ENCODE data around the gene FAM151A. TPM values are rescaled to one million over a fixed set of nuclear protein-coding genes. Genes with fewer than 3 reads are reported as not detected.

Gene FAM151A
- total RNA-seq, 4 donors from 2014 or later = 0.34 to 0.82 TPM; not detected in 2

DNA sequence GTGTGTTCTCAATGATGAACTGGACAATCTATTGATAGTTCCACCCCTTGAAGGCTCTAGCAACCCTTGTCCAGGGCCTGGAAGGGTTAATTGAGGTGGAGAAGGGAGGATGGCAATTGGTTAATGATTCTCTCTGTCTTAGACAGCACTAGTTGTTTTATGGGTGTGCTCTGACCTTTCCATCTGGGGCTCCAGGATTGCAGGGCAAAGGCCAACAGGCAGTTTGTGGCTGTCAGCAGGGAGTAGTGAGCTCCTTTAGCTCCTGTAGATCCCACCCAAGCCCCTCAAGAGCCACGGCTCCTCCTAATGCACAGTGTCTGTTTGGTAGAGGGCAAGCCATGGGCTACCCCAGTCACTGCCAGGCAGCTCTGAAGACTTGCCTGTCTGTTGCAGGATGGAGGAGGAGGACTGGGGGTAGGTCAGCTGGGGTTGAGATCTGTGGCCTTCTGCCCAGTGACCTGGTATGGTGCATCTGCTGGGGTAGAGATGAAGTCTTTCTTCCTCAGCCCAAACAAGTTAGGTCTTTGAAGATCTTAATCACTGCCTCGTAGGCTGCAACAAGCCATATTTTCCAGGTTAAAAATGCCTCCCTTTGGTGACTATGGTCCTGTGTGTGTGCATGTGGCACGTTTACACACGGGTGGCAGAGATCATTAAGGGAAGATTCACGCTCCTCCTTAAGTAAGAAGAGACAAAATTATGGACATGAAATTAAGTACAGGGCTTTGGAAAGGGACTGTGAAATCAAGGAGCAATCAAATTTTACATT lies 26.0 kb upstream of the FAM151A start:
- TF ChIP-seq, protein P1, sequence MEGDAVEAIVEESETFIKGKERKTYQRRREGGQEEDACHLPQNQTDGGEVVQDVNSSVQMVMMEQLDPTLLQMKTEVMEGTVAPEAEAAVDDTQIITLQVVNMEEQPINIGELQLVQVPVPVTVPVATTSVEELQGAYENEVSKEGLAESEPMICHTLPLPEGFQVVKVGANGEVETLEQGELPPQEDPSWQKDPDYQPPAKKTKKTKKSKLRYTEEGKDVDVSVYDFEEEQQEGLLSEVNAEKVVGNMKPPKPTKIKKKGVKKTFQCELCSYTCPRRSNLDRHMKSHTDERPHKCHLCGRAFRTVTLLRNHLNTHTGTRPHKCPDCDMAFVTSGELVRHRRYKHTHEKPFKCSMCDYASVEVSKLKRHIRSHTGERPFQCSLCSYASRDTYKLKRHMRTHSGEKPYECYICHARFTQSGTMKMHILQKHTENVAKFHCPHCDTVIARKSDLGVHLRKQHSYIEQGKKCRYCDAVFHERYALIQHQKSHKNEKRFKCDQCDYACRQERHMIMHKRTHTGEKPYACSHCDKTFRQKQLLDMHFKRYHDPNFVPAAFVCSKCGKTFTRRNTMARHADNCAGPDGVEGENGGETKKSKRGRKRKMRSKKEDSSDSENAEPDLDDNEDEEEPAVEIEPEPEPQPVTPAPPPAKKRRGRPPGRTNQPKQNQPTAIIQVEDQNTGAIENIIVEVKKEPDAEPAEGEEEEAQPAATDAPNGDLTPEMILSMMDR (IDR thresholded peaks at IDR 0.05; ENCODE audit: low read depth) = no peak

DNA sequence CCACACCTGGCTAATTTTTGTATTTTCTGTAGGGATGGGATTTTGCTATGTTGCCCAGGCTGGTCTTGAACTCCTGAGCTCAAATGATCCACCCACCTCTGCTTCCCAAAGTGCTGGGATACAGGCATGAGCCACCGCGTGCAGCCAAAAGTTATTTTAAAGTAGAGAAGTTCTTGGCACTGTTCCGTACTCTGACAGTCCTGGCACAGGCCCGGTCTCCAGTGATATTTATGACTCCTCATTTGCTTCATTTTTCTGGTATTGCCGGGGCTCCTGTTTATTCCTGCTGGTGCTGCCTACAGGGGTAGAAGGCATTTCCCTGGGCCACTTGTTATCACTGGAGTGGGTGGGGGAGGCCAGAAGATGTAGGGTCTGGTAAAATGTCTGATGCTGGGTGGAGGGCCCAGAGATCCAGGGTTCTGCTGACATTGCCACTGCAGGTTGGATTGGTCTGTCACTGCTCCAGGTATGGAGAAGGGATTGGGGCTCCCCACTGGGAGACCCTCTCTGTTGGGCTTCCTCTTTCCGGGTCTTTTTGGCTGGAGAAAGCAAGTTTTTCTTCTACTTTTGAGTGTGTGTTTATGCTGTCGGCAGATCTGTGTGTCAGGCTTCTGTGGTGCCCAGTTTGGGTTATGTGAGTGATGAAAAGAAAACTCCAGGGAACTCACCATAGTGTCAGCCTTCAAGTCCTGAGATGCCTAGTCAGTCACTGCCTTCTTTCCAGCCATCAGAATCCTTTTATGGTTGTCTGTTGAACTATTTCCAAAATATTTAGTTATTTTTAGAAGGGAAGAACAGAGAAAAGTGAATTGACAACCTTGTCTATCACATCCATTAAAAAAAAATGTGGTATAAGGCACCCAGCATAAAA lies 22.7 kb upstream of the FAM151A start:
- TF ChIP-seq, protein P1 (IDR thresholded peaks at IDR 0.05; ENCODE audit: low read depth) = no peak

DNA sequence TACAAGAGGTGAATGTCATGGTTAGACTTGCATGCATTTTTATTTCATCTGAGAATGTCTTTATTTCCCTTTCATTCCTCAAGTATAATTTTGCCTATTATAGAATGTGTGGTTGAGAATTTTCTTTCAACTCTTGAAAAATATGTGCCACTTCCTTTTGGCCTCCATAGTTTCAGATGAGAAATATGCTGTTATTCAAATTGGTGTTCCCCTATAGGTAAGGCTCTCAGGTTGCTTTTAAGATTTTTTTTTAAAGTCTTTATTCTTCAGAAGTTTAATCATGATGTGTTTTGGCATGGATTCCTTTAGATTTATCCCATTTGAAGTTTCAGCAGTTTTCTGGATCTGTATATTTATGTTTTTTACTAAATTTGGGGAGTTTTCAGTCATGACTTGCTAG lies 20.4 kb upstream of the FAM151A start:
- TF ChIP-seq, protein P1 (IDR thresholded peaks at IDR 0.05; ENCODE audit: low read depth) = no peak

DNA sequence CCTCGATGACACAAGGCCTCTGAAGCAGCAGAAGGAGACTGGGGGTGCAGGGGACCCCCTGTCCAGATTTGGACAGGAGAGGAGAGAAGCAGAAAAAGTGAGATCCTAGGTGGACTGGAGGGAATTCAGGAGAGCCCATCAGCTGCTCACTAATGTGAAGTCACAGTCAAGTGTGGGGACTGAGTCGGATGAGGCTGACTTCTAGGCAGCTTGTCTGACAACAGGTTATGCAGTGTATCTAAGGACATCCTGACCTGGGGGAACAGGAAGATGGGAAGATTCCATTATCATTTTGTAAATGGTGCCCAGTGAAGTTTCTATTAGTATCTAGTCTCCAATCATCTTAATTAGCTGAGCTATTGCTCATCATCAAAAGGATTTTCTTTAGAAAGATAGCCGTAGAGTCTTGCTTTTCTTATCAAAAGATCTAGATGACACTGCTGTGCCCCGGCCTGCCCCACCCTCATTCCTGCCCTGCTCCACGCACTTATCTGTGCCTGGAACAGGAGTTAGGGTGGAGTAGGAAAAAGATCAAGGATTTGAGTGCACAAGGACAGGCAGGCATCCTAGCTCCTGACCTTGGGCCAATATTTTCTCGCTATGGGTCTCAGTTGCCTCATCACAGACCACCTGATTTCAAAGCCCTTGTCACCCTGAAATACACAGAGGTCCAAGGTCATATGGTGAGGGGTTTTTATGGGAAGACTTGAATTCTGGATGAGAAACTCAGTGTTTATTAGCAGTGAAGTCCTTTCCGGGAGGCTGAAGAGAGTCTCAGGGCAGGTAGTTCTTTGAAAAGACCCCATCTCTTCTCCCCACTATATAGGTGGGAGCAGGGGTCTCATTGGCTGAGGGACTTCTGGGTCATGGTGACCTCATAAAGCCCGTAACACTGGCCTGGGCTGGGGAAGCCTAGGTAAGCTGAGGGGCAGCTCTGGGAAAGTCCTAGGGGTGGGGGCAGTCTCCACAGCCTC lies 17.8 kb upstream of the FAM151A start, which contains the start of gene MROH7:
MROH7 (plus strand) TSS at position 924 of the 974 bp plus-strand sequence. CDS start 11,141 bp downstream, outside the sequence.
- TF ChIP-seq, protein P1 (IDR thresholded peaks at IDR 0.05; ENCODE audit: low read depth) = no peak

DNA sequence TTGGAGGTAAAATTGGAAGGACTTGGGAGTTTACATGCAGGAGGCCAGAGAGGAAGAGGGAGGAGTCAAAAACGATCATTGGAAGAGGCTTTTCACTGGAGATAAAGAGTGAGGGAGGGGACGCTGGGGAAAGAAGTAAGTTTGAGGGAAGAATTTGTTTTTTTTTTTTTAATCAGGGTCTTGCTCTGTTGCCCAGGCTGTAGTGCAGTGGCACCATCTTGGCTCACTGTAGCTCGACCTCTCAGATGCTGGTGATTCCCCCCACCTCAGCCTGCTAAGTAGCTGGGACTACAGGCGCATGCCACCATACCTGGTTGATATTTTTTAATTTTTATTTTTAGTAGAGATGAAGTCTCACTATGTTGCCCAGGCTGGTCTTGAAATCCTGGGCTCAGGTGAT lies 17.0 kb upstream of the FAM151A start:
- TF ChIP-seq, protein P1 (IDR thresholded peaks at IDR 0.05; ENCODE audit: low read depth) = no peak

DNA sequence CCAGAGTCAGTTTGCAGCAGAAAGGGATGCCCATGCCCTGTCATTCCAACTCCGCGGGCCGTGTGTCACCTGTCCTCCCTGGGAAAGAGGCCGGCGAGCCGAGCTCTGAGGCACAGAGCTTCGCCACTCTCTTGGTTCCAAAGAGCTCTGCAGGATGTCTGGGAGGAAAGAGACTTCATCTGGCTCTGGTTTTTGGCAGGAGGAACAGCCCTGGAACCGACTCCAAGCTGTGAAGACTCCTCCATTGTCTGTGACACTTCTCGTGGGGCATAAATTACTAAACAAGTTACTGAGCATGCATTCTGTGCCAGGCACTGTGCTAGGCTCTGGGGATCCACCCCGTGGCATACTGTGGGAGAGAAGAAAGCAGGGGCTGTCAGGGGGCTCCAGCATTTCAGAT lies 3.9 kb upstream of the FAM151A start:
- TF ChIP-seq, protein P1 (IDR thresholded peaks at IDR 0.05; ENCODE audit: low read depth) = no peak

Measured in subcutaneous adipose tissue (tissue), 4 donors.